Upper lobe of right lung (tissue), 1 donor: ENCODE data around the gene ARID5B. TPM values are rescaled to one million over a fixed set of nuclear protein-coding genes. Genes with fewer than 3 reads are reported as not detected.

Experiments
- ATAC-seq: fragments of 200-7000 bp; cut with Tn5 transposase; one replicate; pipeline ENCODE4 v1.9.1; 2020; ENCODE audit warnings: mild to moderate bottlenecking, moderate library complexity
- DNase-seq: peaks from one replicate; pipeline ENCODE4 v3.0.0-alpha.2; 2020
- H3K27ac ChIP-seq: fragments of 200-600 bp; one replicate; pipeline ENCODE4 v1.8.0; 2022
- H3K27me3 ChIP-seq: fragments of 200-600 bp; one replicate; pipeline ENCODE4 v1.8.0; 2022; ENCODE audit warnings: mild to moderate bottlenecking
- H3K36me3 ChIP-seq: fragments of 200-600 bp; one replicate; pipeline ENCODE4 v1.8.0; 2022
- H3K4me1 ChIP-seq: fragments of 200-600 bp; one replicate; pipeline ENCODE4 v1.8.0; 2022
- H3K4me3 ChIP-seq: fragments of 200-600 bp; one replicate; pipeline ENCODE4 v1.8.0; 2022; ENCODE audit warnings: mild to moderate bottlenecking
- H3K9me3 ChIP-seq: fragments of 200-600 bp; one replicate; pipeline ENCODE4 v1.8.0; 2022
- CTCF ChIP-seq: fragments of 200-600 bp; IDR thresholded peaks from one replicate; pipeline ENCODE4 v1.8.0; 2022; ENCODE audit warnings: antibody characterized with exemption
- intact Hi-C: fragments of 100-400 bp; cut with DNase I; formaldehyde crosslinking; loops from one replicate; pipeline ENCODE4 v1.11.0; 2022
- total RNA-seq: library from RNA; stranded (reverse); fragmentation: NEBNext Ultra II Directional; extraction: Animal tissue kit (Norgen Biotek cat#: 25700); gene quantifications from one replicate; pipeline ENCODE4 v1.2.1, GENCODE V29; 2021
- donor health status: DM: no; HTN: yes; CAD: no; lungs with severe emphysema.

ARID5B gene
- total RNA-seq, 1 donor from 2014 or later, result 34.1 TPM

- no peak for TF ChIP-seq CTCF
- no peaks in the 10 kb centered on the region for H3K9me3 ChIP-seq
- no peak for ATAC-seq
Observed at GRCh38 chr10:61961278-61961677, 59.8 kb downstream of the ARID5B start.

GRCh38 chr10:61962971-61963370 lies 61.5 kb downstream of the ARID5B start:
- TF ChIP-seq CTCF, result no peak
- intact Hi-C loops, result no loop called here
- ATAC-seq, result no peak
- DNase-seq, result no peak
- no peak overlapping the region for H3K27ac ChIP-seq
- no peaks in the 10 kb centered on the region for H3K27me3 ChIP-seq
- no peaks in the 10 kb centered on the region for H3K9me3 ChIP-seq
- H3K4me1 ChIP-seq, result peaks cover 12% of the 10 kb centered on the region
- H3K4me3 ChIP-seq, result no peak overlapping the region
- peaks cover 6% of the 10 kb centered on the region for H3K36me3 ChIP-seq

More at GRCh38 chr10:61961278-61961677, 59.8 kb downstream of the ARID5B start:
- DNase-seq, result no peak
- intact Hi-C loops, result no loop called here
- peaks cover 6% of the 10 kb centered on the region for H3K36me3 ChIP-seq
- H3K27ac ChIP-seq, result no peak overlapping the region
- no peaks in the 10 kb centered on the region for H3K27me3 ChIP-seq
- H3K4me3 ChIP-seq, result no peak overlapping the region
- peaks cover 12% of the 10 kb centered on the region for H3K4me1 ChIP-seq

GRCh38 chr10:61963669-61964058 lies 62.2 kb downstream of the ARID5B start:
- ATAC-seq (no peak), DNase-seq (no peak)
- intact Hi-C loops, result no loop called here
- Histone ChIP-seq H3K4me3 (no peak overlapping the region), H3K9me3 (no peaks in the 10 kb centered on the region), H3K27ac (no peak overlapping the region), H3K36me3 (peaks cover 6% of the 10 kb centered on the region), H3K27me3 (no peaks in the 10 kb centered on the region), H3K4me1 (peaks cover 12% of the 10 kb centered on the region)
- TF ChIP-seq CTCF, result no peak

GRCh38 chr10:61964059-61964709 lies 62.7 kb downstream of the ARID5B start:
- intact Hi-C loops, result no loop called here
- Histone ChIP-seq H3K27me3 (no peaks in the 10 kb centered on the region), H3K4me1 (peaks cover 12% of the 10 kb centered on the region), H3K9me3 (no peaks in the 10 kb centered on the region), H3K36me3 (peaks cover 6% of the 10 kb centered on the region), H3K4me3 (no peak overlapping the region), H3K27ac (no peak overlapping the region)
- DNase-seq, result no peak
- no peak for TF ChIP-seq CTCF
- ATAC-seq, result no peak

- no peak for DNase-seq
- intact Hi-C loops, result no loop called here
- H3K27ac ChIP-seq, result no peak overlapping the region
Observed at GRCh38 chr10:61964949-61965702, 63.6 kb downstream of the ARID5B start.

More at GRCh38 chr10:61964949-61965702, 63.6 kb downstream of the ARID5B start:
- H3K27me3 ChIP-seq, result no peaks in the 10 kb centered on the region
- H3K36me3 ChIP-seq, result peaks cover 6% of the 10 kb centered on the region
- no peaks in the 10 kb centered on the region for H3K9me3 ChIP-seq
- no peak for ATAC-seq
- no peak overlapping the region for H3K4me3 ChIP-seq
- TF ChIP-seq CTCF, result no peak
- peaks cover 13% of the 10 kb centered on the region for H3K4me1 ChIP-seq
